Cerebellar cortex (tissue), 1 donor: ENCODE measurements around the gene PTPRG.

Source experiments
- DNase-seq: peaks from one replicate; pipeline ENCODE4 v3.0.0-alpha.2; 2015; ENCODE audit warnings: low spot score

The PTPRG gene

GRCh38 chr3:61562721-61563312, 1.4 kb downstream of the PTPRG start:
- peak; percentile 35 for DNase-seq

- peak; percentile 41 for DNase-seq
Observed at GRCh38 chr3:61563313-61564271, 2.2 kb downstream of the PTPRG start.

- DNase-seq: peak; percentile 80
Observed at GRCh38 chr3:61564395-61565059, 3.2 kb downstream of the PTPRG start.

- no peak for DNase-seq
Observed at GRCh38 chr3:61565569-61565968, 4.2 kb downstream of the PTPRG start.

- DNase-seq: no peak
Observed at GRCh38 chr3:61568127-61568526, 6.8 kb downstream of the PTPRG start.

- no peak for DNase-seq
Observed at GRCh38 chr3:61569856-61570580, 8.6 kb downstream of the PTPRG start.

- DNase-seq: no peak
Observed at GRCh38 chr3:61570813-61571212, 9.4 kb downstream of the PTPRG start.

GRCh38 chr3:61571516-61572336, 10.4 kb downstream of the PTPRG start:
- no peak for DNase-seq

GRCh38 chr3:61572879-61573278, 11.5 kb downstream of the PTPRG start:
- DNase-seq: no peak

GRCh38 chr3:61573441-61573840, 12.1 kb downstream of the PTPRG start:
- DNase-seq: no peak

- DNase-seq: no peak
Observed at GRCh38 chr3:61574854-61575253, 13.5 kb downstream of the PTPRG start.

- no peak for DNase-seq
Observed at GRCh38 chr3:61575893-61576292, 14.5 kb downstream of the PTPRG start.

- no peak for DNase-seq
Observed at GRCh38 chr3:61577760-61578159, 16.4 kb downstream of the PTPRG start.

- no peak for DNase-seq
Observed at GRCh38 chr3:61578667-61579367, 17.4 kb downstream of the PTPRG start.

GRCh38 chr3:61579685-61580084, 18.3 kb downstream of the PTPRG start:
- DNase-seq: no peak

GRCh38 chr3:61580982-61581643, 19.7 kb downstream of the PTPRG start:
- no peak for DNase-seq

GRCh38 chr3:61582287-61582686, 20.9 kb downstream of the PTPRG start:
- no peak for DNase-seq

GRCh38 chr3:61582846-61583245, 21.5 kb downstream of the PTPRG start:
- no peak for DNase-seq

- no peak for DNase-seq
Observed at GRCh38 chr3:61583890-61584875, 22.8 kb downstream of the PTPRG start.
